CD4-positive, alpha-beta T cell treated with Interleukin-2 at 100 ng/mL for 4 hours (primary cell): ENCODE measurements around the gene UNK.
A peak's percentile ranks its signal among the peaks of the same experiment; 100 is the strongest.

Experiments
- DNase-seq: peaks from one replicate; pipeline ENCODE4 v3.0.0-alpha.2; 2020; ENCODE audit warnings: low spot score

The UNK gene

GRCh38 chr17:75835654-75835987, 51.0 kb downstream of the UNK start:
- no peak for DNase-seq

- no peak for DNase-seq
These were observed 52.0 kb downstream of the UNK start for GRCh38 chr17:75836605-75837004.

DNA sequence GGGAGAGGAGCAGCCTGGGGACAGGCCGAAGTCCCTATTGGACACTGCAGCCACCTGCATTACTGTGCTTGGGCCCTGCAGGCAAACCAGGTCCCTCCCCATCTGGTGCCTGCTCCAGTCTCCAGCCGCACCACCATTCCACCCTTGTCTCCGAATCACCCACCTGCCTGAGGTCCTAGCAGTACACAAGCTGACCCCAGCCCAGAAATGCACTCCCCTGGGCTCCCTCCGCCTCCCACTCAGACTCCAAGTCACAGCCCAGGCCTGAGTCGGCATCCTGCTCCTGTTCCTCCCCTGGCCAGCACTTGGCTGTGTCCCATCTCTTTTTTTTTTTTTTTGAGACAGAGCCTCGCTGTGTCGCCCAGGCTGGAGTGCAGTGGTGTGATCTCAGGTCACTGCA, 53.3 kb downstream of the UNK start:
- DNase-seq = no peak

- no peak for DNase-seq
These were observed 53.8 kb downstream of the UNK start for GRCh38 chr17:75838410-75838809.

DNA sequence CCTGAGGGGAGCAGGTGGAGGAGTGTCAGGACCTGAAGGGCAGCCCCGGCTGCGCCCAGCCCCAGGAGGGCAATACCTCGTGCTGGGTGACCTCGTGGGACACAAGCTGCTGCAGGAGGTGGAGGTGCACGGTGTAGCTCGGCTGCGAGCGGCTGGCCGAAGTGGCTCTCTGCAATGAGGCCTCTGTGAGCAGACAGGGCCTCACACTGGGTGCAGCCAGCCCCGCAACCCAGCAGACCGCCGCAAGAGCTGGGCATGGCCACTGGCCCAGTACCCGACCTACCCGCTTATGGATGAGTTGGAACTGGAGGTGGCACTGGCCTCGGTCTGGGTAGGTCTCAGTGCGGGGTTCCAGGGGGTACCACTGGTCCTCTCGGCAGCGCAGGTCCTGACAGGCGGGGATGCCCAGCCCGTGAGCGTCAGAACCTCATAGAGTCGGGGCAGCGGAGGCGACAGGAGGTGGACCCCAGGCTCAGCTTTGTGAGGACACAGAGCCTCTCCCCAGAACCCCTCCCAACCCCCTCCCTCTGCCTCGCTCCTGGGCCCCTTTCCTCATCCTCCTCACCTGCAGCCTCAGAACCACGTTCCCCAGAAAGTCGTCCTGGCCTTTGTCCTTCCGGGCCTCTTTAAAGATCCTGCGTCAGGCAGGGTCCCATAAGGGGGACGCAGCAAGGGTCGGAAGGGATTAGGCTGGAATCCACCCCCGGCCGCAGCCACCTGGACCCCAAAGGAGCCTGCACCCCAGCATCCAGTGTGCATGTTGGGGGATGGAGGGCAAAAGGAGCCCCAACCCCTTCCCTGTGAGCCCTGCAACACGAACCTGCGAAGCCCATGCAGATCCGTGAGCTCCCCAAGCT, 55.6 kb downstream of the UNK start:
- DNase-seq = no peak

DNA sequence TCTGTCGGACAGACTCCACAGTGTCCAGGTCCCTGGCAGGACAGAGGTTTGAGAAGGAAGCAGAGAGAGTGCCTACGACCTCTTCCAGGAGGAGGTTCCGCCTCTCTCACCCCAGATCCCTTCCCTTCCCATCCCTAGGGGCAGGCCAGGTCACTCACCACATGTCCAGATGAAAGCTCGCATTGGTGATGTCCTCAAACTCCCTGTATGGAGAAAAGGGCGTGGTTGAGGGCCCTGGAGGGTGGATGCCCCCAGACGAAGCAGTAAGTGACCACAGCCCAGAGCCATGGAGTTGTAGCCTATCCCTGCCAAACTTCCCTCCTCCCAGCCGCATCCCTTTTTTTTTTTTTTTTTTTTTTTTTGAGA, 56.2 kb downstream of the UNK start:
- no peak for DNase-seq

GRCh38 chr17:75842411-75842810, 57.8 kb downstream of the UNK start:
- DNase-seq = no peak

GRCh38 chr17:75842963-75843576, 58.5 kb downstream of the UNK start:
- DNase-seq = peak; percentile 38

- peak; percentile 69 for DNase-seq
These were observed 59.2 kb downstream of the UNK start, which contains the start of gene UNC13D for GRCh38 chr17:75843577-75844529. UNC13D (minus strand) TSS chr17:75844404; CDS start chr17:75844337, 67 bp downstream.

GRCh38 chr17:75844530-75845057, 60.0 kb downstream of the UNK start:
- DNase-seq = no peak

DNA sequence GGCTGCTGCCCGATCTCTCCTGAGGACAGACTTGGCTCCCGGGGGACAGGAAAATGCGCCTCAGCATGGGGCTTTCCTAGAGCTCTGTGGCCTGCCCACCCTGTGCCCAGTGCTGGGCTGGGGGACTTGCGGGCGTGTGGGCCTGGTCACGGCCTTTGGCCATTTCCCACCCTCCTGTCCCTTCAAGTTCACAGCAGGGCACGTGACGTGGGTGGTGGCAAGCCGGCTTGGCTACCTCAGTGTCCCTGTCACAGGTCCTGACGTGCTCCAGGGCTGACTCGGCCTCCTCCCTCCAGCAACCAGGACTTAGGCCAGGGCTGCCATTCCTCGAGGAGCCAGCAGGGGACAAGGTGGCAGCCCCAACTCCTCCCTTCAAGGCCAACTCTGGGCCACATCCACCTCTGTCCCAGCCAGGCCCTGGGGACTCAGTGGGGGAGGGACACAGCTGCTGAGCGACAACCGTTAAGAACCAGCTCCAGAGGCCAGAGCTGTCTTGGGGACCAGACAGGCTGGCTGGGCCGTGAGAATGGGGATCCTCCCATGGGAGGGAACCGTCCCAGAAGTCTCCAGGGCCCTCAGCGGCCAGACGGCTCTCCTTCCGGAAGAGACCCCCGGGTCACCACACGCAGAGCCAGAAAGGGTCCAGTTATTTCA, 60.6 kb downstream of the UNK start:
- DNase-seq = peak; percentile 62

DNA sequence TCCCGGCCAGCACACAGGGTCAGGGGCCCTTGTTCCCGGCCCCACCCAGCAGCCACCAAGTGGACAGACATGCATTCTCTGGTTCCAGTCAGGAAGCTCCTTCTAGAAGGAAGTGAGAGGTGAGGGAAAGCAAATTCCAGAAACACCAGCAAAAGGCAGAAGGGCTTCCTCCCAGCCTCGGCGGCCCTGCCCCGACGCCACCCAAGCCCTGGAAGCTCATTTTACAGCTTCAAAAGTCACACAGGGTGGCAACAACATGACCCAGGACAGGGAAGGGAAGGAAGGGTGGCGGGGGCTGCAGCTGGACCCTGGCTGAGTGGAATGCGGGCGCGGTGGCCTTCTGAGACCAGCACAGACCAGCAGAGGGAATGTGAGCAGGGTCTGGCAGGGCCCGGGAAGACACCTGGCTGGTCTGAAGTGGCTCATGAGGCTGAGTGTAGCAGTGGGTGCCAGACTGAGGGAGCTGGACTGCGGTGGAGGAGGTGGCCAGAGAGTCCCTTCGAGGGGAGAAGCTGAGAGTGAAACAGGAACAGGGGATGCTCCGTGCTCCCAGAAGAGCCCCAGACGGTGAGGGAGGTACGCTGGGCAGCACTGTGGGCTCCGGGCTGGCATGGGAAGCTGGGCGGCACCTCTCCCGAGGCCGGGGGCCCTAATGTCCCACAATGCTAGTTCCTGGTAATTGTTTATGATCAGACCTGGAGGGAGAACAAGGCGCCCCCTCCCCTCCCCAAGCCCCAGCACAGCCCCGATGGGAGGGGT, 61.5 kb downstream of the UNK start:
- DNase-seq = no peak

- no peak for DNase-seq
These were observed 62.3 kb downstream of the UNK start for GRCh38 chr17:75846692-75847613.

DNA sequence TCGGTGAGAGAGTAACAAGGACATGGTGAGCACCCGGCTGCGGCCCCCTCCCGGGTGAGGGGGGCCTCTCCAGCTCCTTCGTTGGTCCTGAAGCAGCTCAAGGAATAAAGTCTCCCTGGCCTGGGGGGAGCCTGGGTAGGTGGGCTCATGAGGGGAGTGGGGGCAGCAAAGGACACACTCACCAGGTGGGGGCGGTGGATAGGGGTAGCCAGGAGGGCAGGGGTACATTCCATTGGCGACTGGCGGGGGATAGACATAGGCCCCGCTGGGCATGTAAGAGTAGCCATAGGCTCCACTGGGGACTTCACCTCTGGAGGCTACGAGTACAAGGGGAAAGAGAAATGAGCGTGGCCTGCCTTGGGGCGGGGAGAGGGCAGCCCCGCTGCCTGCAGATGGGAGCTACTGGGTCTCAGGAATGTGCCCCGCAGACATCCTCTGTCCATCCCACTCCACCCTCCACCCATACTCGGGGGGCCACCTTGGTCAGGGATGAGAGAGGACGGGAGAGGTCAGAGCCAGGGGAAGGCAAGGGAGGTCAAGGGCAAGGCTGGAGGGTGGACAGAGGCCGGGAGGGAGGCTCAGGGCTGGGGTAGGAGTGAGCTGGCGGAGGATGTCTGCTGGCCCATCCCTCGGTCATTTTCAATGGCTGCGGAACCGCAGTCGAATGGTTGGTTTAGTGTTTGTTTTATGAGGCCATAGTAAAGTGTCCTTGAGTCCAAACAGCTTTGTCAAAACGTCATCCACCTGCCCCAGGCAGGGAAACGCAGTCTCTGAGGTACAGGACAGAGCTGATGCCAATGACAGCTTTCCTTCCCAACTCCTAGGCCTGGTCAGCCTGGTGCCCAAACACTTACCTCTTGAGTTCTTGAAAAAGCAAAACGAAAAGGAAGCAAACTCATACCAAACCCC, 63.3 kb downstream of the UNK start:
- DNase-seq = no peak

DNA sequence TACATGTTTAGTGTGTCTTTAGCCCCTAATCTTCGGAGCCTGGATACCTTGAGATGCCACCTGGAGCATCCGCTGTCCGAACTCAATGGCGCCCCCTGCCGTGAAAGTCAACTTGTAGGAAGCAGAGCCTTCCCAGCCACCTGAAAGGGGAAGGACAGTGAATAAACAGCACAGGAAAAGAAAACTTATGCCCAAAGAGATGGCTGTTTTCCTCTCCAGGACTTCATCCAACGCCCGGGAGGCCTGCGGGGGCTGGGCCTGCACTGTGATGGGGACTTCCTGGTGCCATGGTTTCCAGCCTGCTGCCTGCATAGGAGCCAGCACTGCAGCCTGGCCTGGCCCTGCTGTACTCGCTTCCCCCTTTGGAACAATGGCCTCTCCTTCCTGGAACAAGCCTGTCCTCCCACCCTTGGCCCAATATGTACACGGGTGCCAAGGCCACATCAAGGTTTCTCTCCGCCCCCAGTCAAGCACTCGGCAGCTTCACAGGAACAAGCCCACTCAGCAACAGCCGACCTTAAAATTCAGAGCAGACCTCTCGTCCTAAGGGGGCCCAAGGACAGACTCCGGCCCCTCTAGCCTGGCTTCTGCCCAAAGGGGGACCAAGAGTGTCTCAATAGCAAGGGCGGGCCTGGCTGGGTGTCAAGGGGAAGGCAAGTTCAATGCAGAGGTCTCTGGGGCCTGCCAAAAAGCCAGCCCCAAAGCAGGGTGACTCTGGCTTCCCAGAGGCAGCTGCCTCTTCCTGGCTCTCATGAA, 64.1 kb downstream of the UNK start:
- DNase-seq = peak; percentile 84

DNA sequence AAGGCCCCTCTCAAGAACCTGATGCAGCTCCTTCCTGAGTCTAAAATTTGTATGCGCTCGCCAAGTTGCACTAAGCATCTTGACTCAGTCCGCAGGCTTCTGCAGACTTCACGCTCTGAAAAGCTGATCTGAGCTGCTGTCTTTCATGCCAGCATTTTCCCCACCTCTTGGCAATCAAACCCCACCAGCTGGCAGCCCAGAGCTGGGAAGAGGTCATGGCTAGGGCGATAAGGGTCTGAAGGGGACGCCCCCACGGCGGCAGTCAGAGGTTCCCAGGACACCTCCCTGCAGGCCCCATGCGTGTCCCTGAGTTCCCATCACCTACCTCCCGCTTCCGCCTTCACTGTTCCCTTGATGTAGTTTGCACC, 64.7 kb downstream of the UNK start:
- no peak for DNase-seq

DNA sequence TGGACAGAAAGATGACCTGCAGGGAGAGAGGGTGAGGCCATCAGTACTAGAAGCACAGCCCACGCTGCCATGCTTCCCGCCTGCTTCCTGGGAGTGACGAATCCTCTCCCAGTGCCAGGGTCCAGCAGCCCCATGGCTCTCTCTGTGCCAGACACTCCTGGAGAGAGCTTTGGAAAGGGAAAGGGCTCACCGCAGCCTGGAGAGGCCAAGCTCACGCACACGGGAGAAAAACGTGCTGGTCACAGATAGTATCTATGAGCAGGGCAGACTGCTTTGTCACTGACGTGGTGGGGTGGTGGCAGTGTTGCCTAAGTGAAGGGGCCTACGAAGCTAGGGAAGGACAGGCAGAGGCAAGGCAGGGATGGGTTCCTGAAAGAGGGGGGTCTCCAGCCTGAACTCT, 65.1 kb downstream of the UNK start:
- no peak for DNase-seq
